NT2/D1 (cell line): ENCODE results near the gene UBXN2A.

Source experiments
- DNase-seq: peaks from one replicate; pipeline ENCODE4 v3.0.0-alpha.2; 2011; ENCODE audit warnings: low read depth, low spot score
- H3K27me3 ChIP-seq: 2 replicates; pipeline ENCODE4 v1.6.0; 2011; ENCODE audit warnings: mild to moderate bottlenecking; ENCODE audit not compliant: insufficient read length, insufficient read depth
- H3K36me3 ChIP-seq: 2 replicates; pipeline ENCODE4 v1.6.1; 2011; ENCODE audit warnings: mild to moderate bottlenecking, low read length, mixed read lengths; ENCODE audit not compliant: insufficient read depth, insufficient read length
- H3K4me1 ChIP-seq: 2 replicates; pipeline ENCODE4 v1.5.1; 2011; ENCODE audit not compliant: insufficient read depth, insufficient read length
- H3K4me3 ChIP-seq: 2 replicates; pipeline ENCODE4 v1.5.1; 2011; ENCODE audit warnings: low read depth; ENCODE audit not compliant: insufficient read length
- H3K9ac ChIP-seq: 2 replicates; pipeline ENCODE4 v1.6.0; 2011; ENCODE audit warnings: low read depth; ENCODE audit not compliant: insufficient read length
- H3K9me3 ChIP-seq: 2 replicates; pipeline ENCODE4 v1.5.1; 2011; ENCODE audit warnings: mild to moderate bottlenecking, low read length; ENCODE audit not compliant: insufficient read depth
- SUZ12 ChIP-seq: IDR thresholded peaks from 2 replicates; pipeline ENCODE4 v1.6.1; 2011; ENCODE audit not compliant: insufficient read length, insufficient read depth; ENCODE audit errors: extremely low read depth
- YY1 ChIP-seq: IDR thresholded peaks from 2 replicates; pipeline ENCODE4 v1.6.1; 2011; ENCODE audit not compliant: insufficient read length, insufficient read depth
- ZNF274 ChIP-seq: IDR thresholded peaks from 2 replicates; pipeline ENCODE4 v1.6.1; 2011; ENCODE audit warnings: mild to moderate bottlenecking, low read depth, low read length

The UBXN2A gene

GRCh38 chr2:24016376-24016761 is 76.1 kb downstream of the UBXN2A start:
- no peaks in the 10 kb centered on the region for H3K27me3 ChIP-seq
- no peaks in the 10 kb centered on the region for H3K9me3 ChIP-seq
- no peak overlapping the region for H3K9ac ChIP-seq
- DNase-seq: no peak
- TF ChIP-seq YY1: no peak
- peaks cover 12% of the 10 kb centered on the region for H3K4me1 ChIP-seq
- H3K36me3 ChIP-seq: no peaks in the 10 kb centered on the region
- no peak overlapping the region for H3K4me3 ChIP-seq

- no peaks in the 10 kb centered on the region for H3K9me3 ChIP-seq
- H3K9ac ChIP-seq: no peak overlapping the region
- H3K27me3 ChIP-seq: no peaks in the 10 kb centered on the region
- H3K36me3 ChIP-seq: no peaks in the 10 kb centered on the region
- TF ChIP-seq ZNF274 (no peak), SUZ12 (no peak), YY1 (no peak)
- no peak overlapping the region for H3K4me3 ChIP-seq
- H3K4me1 ChIP-seq: peaks cover 17% of the 10 kb centered on the region
- DNase-seq: no peak
Measured at GRCh38 chr2:24016853-24017703, 76.8 kb downstream of the UBXN2A start.

GRCh38 chr2:24017711-24018110 is 77.4 kb downstream of the UBXN2A start:
- peaks cover 4% of the 10 kb centered on the region for H3K36me3 ChIP-seq
- DNase-seq: no peak

GRCh38 chr2:24018241-24018640 is 78.0 kb downstream of the UBXN2A start:
- no peak overlapping the region for H3K9ac ChIP-seq
- TF ChIP-seq SUZ12 (no peak), ZNF274 (no peak)
- no peaks in the 10 kb centered on the region for H3K27me3 ChIP-seq
- peaks cover 17% of the 10 kb centered on the region for H3K4me1 ChIP-seq
- peaks cover 9% of the 10 kb centered on the region for H3K36me3 ChIP-seq
- H3K9me3 ChIP-seq: no peaks in the 10 kb centered on the region
- H3K4me3 ChIP-seq: no peak overlapping the region
- DNase-seq: no peak

More at GRCh38 chr2:24017711-24018110, 77.4 kb downstream of the UBXN2A start:
- Histone ChIP-seq H3K9ac (no peak overlapping the region), H3K4me3 (no peak overlapping the region), H3K27me3 (no peaks in the 10 kb centered on the region), H3K9me3 (no peaks in the 10 kb centered on the region), H3K4me1 (peaks cover 17% of the 10 kb centered on the region)
- TF ChIP-seq SUZ12: no peak
- TF ChIP-seq ZNF274: no peak
- TF ChIP-seq YY1: no peak

- TF ChIP-seq ZNF274 (no peak), SUZ12 (no peak), YY1 (no peak)
- Histone ChIP-seq H3K9me3 (no peaks in the 10 kb centered on the region), H3K9ac (no peak overlapping the region), H3K27me3 (no peaks in the 10 kb centered on the region), H3K4me1 (peaks cover 26% of the 10 kb centered on the region), H3K36me3 (peaks cover 19% of the 10 kb centered on the region), H3K4me3 (no peak overlapping the region)
- DNase-seq: no peak
Measured at GRCh38 chr2:24019729-24020128, 79.5 kb downstream of the UBXN2A start.

GRCh38 chr2:24020244-24020643 is 80.0 kb downstream of the UBXN2A start:
- H3K36me3 ChIP-seq: peaks cover 24% of the 10 kb centered on the region
- TF ChIP-seq YY1: no peak
- no peak for TF ChIP-seq SUZ12
- TF ChIP-seq ZNF274: no peak
- no peak overlapping the region for H3K4me3 ChIP-seq
- H3K27me3 ChIP-seq: no peaks in the 10 kb centered on the region
- no peaks in the 10 kb centered on the region for H3K9me3 ChIP-seq
- H3K4me1 ChIP-seq: peaks cover 31% of the 10 kb centered on the region
- no peak overlapping the region for H3K9ac ChIP-seq
- no peak for DNase-seq

GRCh38 chr2:24021122-24021998 is 81.1 kb downstream of the UBXN2A start:
- no peak overlapping the region for H3K4me3 ChIP-seq
- no peak for TF ChIP-seq SUZ12
- no peak overlapping the region for H3K9ac ChIP-seq
- no peak for DNase-seq
- H3K9me3 ChIP-seq: no peaks in the 10 kb centered on the region
- H3K4me1 ChIP-seq: peaks cover 29% of the 10 kb centered on the region
- H3K36me3 ChIP-seq: peaks cover 25% of the 10 kb centered on the region
- H3K27me3 ChIP-seq: no peaks in the 10 kb centered on the region
